GM18858 (cell line): Measurements from ENCODE around the gene DHODH.

Experiments used
- ATAC-seq: cut with Tn5 transposase; IDR thresholded peaks from one replicate; pipeline ENCODE4 v1.9.1; 2021; ENCODE audit not compliant: unreplicated experiment

The DHODH gene

DNA sequence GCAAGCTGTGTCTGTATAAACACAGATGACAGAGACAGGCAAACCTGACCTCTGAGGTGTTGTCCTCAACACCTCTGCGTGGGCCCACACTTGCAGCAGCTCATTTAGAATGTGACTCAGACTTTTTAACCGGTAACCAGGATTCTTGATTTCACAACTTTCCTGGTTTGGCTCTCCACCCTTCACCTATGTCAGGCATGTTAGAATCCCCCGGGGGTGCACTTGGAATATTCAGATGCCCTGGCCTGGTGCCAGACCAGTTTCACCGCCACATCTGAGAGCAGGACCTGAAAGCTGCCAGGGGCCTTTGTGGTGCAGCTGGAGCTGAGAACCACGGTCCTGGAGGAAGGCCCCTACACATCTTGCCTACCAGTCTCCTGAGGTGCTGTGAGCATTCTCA is 4.8 kb downstream of the DHODH start:
- no peak for ATAC-seq

DNA sequence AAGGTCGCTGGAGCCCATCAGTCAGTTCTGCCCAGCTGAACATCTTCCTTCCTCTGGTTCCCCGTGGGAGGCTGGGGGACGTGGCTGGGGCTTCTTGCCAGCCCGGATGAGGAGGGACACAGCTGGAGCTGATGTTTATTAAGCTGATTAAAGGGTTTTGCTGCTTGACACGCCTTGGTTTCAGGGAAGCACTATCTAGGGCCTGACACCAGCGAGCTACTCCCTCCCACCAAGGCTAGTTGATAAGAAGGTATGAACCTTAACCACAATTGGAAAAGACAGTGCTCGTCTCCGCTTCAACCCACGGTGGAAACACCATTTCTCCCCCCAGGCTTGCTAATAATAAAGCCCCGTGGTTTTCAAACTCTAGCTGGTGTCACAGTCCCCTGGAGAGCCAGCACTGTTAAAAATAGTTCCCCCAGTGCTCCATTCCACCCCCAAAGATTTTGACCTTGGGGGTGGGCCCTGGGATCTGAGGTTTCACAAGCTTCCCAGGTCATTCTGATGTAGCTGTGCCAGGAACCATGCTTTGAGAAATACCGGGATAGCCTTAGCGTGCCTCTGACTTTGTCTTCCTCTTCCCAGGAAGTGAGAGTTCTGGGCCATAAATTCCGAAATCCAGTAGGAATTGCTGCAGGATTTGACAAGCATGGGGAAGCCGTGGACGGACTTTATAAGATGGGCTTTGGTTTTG is 5.5 kb downstream of the DHODH start:
- no peak for ATAC-seq

DNA sequence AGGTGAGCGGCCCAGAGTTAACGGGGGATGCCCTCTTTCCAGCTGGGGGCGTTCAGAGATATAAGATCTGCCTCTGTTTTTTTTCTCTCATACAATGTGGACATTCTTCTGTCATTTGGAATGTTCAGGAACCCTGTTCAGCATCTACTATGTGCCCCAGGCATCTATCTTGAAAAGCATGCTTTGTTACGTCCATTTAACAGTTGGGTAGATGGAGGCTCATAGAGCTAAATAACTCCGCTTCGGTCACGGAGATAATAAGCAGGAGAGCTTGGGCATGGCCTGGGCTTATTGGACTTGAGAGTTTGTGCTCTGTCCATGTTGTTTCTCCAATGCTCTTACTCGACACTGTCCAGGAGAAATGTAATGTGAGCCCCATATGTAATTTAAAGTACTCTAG is 6.1 kb downstream of the DHODH start:
- ATAC-seq: no peak

DNA sequence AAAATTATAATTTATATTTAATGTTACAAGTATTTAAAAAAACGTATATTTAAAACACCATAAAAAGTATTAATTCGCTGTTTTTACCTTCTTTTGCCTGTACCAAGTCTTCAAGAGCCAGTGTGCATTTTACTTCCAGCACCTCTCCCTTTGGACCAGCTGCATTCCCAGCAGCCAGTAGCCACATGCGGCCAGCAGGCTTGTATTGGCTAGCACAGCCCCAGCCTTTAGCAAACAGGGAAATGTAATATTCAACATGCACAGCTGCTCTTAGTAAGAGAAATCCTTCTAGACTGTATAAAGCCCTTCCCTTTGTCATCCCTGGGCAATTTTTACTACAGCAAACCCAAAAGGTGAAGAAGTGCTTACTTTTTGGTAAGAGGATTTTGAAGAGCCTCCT is 6.6 kb downstream of the DHODH start:
- ATAC-seq: no peak

GRCh38 chr16:72018470-72018869 is 9.9 kb downstream of the DHODH start:
- ATAC-seq: no peak

DNA sequence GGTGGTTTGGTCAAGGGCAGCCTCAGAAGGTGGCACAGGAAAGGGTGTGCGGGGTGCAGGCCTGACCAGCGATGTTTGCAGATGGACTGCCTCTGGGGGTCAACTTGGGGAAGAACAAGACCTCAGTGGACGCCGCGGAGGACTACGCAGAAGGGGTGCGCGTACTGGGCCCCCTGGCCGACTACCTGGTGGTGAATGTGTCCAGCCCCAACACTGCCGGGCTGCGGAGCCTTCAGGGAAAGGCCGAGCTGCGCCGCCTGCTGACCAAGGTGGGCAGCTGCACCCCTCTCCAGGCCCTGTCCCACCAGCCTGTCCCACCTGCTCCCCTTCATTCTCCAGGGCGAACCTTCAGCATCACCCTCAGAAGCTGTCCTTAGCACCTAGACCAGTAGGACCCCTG is 12.5 kb downstream of the DHODH start:
- ATAC-seq: no peak

GRCh38 chr16:72022127-72022526 is 13.6 kb downstream of the DHODH start:
- no peak for ATAC-seq

DNA sequence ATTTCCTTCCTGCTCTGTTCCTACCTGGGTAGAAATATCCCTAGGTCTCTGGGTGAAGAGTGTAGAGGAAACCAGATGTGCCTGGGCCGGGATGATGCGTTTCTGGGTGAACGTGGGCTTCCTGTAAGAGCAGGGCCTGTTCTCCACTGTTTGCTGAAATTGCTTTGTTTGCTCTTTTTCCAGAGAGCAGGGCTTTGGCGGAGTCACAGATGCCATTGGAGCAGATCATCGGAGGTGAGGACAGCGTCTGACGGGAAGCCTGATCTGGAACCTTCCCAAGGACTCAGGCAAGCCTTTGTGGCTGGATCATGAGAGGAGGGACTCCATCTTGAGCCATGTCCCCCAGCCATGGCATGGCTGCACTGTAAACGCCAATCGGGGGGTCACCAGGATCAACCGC is 15.4 kb downstream of the DHODH start:
- ATAC-seq: no peak

GRCh38 chr16:72024862-72025382 is 16.4 kb downstream of the DHODH start:
- ATAC-seq: no peak

DNA sequence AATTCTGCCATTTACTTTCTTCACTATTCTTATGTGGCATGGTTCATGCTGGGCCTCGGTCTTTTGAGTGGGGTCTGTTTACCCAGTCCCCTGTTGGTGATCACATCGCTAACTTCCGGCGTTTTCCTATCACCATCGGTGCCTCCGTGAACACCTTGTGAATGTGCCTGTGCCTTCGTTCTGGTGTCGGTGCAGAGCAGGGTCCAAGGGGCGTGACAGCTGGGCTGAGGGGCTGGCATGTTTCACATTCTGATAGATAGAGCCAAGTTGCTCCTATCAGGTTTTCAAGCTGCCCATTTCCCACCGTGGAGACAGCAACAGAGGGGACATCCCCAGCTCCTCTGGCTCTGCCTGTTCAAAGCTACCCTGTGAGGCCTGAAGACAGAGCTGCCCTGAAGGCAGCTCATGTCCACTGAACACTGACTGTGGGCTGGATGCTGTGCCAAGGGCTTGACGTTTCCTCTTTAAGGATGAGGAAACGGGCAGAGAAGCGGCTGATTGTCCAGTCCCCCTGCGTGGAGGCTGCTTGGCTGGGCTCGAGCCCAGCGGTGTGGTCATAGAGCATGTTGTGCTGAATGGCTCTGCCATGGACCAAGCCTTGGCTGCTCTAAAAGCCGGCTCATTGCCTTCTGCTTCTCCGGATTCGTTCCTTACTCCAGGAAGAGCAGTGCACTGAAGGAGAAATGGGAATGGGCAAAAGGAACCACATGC is 17.0 kb downstream of the DHODH start:
- ATAC-seq: no peak

DNA sequence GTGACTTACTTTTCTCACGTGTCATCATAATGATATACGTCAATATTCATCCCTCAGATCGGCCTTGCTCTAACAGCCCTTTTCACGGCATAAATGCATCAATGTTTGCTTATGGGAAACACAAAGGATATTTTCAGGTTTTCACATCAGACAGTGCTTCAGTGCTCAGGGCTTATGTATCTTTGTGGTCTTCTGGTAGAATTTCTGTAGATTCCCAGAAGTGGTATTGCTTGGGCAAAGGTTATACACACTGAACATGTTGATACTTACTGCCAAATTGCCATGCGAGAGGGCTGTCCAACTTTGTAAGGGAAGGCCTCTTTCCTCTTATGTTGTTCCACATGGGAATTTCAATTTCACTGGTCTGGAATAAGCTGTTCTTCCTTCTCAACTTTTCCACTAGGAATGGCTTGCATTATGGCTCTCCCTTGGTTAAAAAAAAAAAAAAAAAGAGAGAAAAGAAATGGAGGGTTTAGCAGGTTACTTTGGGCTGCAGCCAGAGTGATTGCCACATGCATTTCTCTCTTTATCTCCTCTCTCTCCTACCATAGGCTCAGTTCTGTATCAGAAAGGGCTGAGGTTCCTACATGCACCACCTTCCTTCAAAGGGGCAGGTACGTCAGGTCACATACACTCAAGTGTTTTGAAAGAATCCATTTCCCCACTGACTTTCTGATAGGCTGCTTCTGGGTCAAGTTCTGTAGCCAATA is 19.3 kb downstream of the DHODH start:
- no peak for ATAC-seq

DNA sequence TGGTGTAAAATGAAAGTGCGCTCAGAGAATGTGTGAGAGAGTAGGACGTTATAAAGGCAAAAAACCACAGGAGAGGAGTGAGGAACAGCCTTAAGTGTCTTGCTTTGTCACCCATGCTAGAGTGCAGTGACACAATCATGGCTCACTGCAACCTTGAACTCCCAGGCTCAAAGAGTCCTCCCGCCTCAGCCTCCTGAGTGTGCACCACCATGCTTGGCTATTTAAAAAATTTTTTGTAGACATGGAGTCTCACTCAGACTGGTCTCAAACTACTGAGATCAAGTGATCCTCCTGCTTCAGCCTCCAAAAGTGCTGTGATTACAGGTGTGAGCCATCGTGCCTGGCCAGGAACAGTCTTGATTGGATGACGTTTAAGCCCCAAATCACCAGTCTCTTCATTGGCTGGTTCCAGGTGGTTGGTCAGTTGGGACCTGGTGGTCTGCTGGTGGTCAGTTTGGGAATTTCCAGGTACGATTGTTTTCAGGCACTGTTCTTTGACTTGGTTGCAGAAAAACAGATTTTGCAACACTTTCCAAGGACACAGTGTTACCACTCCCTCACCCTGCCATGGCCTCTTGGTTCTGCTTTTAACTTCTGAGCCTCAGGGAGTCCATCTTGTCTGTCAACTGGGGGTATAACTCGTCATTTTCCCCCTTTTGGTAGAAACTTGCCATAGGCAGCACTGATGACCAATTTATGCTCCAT is 21.2 kb downstream of the DHODH start:
- ATAC-seq: no peak

GRCh38 chr16:72033437-72033836 is 24.9 kb downstream of the DHODH start:
- ATAC-seq: no peak

- ATAC-seq: no peak
Observed at GRCh38 chr16:72036098-72036497, 27.6 kb downstream of the DHODH start.

- no peak for ATAC-seq
Observed at GRCh38 chr16:72042157-72042660, 33.7 kb downstream of the DHODH start.

- no peak for ATAC-seq
Observed at GRCh38 chr16:72043058-72043457, 34.5 kb downstream of the DHODH start.

DNA sequence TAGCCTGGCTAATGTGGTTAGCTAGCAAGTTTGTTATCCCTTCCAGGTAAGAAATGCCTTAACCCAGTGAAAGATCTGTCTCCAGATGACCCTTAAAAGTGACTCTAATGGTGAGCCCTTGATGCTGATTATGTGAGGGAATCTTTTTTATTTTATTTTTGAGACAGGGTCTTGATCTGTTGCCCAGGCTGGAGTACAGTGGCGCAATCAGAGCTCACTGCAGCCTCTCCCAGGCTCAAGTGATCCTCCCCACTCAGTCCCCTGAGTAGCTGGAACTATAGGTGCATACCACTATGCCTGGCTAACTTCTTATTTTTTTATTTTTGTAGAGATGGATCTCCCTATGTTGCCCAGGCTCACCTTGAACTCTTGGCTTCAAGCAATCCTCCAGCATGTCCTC is 35.0 kb downstream of the DHODH start:
- no peak for ATAC-seq

- ATAC-seq: no peak
Observed at GRCh38 chr16:72044296-72044695, 35.8 kb downstream of the DHODH start.

DNA sequence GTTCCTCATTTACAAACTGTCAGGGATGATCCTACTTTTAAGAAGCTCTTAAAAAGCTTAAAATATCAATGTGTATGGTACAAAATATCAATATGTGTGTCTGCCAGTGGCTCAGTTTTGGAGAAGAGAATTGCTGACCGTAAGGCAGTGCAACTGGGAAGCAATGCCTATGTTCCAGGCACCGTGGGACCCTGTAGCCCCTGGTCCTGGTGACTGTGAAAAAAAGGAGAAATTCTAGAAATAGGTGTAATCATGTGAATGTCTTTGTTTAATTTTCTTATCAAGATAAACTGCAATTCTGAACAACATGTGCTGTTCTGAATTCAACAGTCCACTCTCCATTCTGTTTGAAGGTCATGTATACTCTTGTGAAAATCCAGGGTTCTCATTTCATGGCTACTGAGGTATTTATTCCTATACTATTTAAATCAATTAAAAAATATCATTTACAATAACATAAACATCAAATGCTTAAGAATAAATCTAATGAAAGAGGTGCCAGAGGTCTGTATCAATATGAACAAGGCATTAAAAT is 36.3 kb downstream of the DHODH start:
- ATAC-seq: no peak

DNA sequence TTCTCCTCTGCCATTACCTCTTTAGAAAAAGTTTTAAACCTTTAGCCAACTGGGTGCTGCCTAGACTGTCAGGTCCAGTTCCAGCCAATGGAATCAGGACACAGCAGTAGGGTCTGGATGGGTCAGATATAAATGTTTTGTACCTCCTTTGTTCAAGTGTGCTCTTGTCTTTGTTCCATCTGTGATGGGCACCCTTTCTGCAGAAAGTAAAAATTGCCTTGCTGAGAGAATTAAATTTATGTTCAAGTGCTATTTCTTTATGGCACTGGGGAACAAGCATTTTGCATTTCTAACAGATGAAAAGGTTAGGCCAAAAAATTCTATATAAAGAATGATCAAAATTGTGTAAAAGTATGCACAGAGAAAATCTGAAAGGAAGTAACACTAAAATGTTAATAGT is 40.6 kb downstream of the DHODH start:
- no peak for ATAC-seq
